Astrocyte (in vitro differentiated cells and primary cell): ENCODE data around the gene NUBPL. TPM values are rescaled to one million over a fixed set of nuclear protein-coding genes. Genes with fewer than 3 reads are reported as not detected.

ENCODE experiments used
- DNase-seq: peaks from one replicate; pipeline ENCODE4 v3.0.0-alpha.2; 2010; ENCODE audit warnings: low read depth
- FAIRE-seq: peaks from 2 replicates; lab custom pipeline; 2011; peaks lifted over from hg19 to GRCh38; lab: Jason Lieb, UNC
- H2AFZ ChIP-seq: 2 replicates; pipeline ENCODE4 v1.6.0; 2012; ENCODE audit warnings: low read depth, low read length, inconsistent platforms
- H3K27ac ChIP-seq: 2 replicates; pipeline ENCODE4 v1.5.1; 2011; ENCODE audit warnings: low read depth, low read length, inconsistent platforms
- H3K27me3 ChIP-seq: 2 replicates; pipeline ENCODE4 v1.6.0; 2011; ENCODE audit warnings: low read length, inconsistent platforms; ENCODE audit not compliant: insufficient read depth
- H3K36me3 ChIP-seq: 2 replicates; pipeline ENCODE4 v1.5.1; 2011; ENCODE audit warnings: low read length, inconsistent platforms; ENCODE audit not compliant: insufficient read depth
- H3K4me1 ChIP-seq: 2 replicates; pipeline ENCODE4 v1.5.1; 2011; ENCODE audit warnings: low read length, inconsistent platforms; ENCODE audit not compliant: insufficient read depth
- H3K4me2 ChIP-seq: 2 replicates; pipeline ENCODE4 v1.6.0; 2012; ENCODE audit warnings: low read length, inconsistent platforms
- H3K4me3 ChIP-seq: 2 replicates; pipeline ENCODE4 v1.5.1; 2011; ENCODE audit warnings: low read depth, mild to moderate bottlenecking, low read length, inconsistent platforms; ENCODE audit not compliant: insufficient read depth
- H3K79me2 ChIP-seq: 2 replicates; pipeline ENCODE4 v1.6.0; 2012; ENCODE audit warnings: mild to moderate bottlenecking, low read length, inconsistent platforms; ENCODE audit not compliant: insufficient read depth
- H3K9ac ChIP-seq: 2 replicates; pipeline ENCODE4 v1.6.0; 2012; ENCODE audit warnings: mild to moderate bottlenecking, low read length, inconsistent platforms
- H3K9me3 ChIP-seq: 2 replicates; pipeline ENCODE4 v1.5.1; 2012; ENCODE audit warnings: low read depth, mild to moderate bottlenecking, low read length, inconsistent platforms; ENCODE audit not compliant: insufficient read depth
- H4K20me1 ChIP-seq: 2 replicates; pipeline ENCODE4 v1.6.0; 2012; ENCODE audit warnings: low read length, inconsistent platforms; ENCODE audit not compliant: insufficient read depth
- H3K27ac Mint-ChIP-seq: one replicate; pipeline ENCODE4 v1.8.0; 2021; ENCODE audit warnings: mild to moderate bottlenecking, mixed read lengths; ENCODE audit not compliant: unreplicated experiment
- H3K27me3 Mint-ChIP-seq: one replicate; pipeline ENCODE4 v1.8.0; 2021; ENCODE audit warnings: low read depth, mixed read lengths; ENCODE audit not compliant: unreplicated experiment
- H3K36me3 Mint-ChIP-seq: one replicate; pipeline ENCODE4 v1.8.0; 2021; ENCODE audit warnings: low read depth, mixed read lengths; ENCODE audit not compliant: unreplicated experiment
- H3K4me1 Mint-ChIP-seq: one replicate; pipeline ENCODE4 v1.8.0; 2021; ENCODE audit warnings: low read depth, mixed read lengths; ENCODE audit not compliant: unreplicated experiment
- H3K4me3 Mint-ChIP-seq: one replicate; pipeline ENCODE4 v1.8.0; 2021; ENCODE audit warnings: mild to moderate bottlenecking, moderate library complexity, mixed read lengths; ENCODE audit not compliant: unreplicated experiment
- H3K9me3 Mint-ChIP-seq: one replicate; pipeline ENCODE4 v1.8.0; 2021; ENCODE audit warnings: mild to moderate bottlenecking, mixed read lengths; ENCODE audit not compliant: unreplicated experiment
- CTCF ChIP-seq: IDR thresholded peaks from 2 replicates; pipeline ENCODE4 v1.5.1; 2011; ENCODE audit warnings: low read depth, mild to moderate bottlenecking, inconsistent platforms, low read length, moderate library complexity; ENCODE audit not compliant: insufficient read depth
- EZH2 ChIP-seq: IDR thresholded peaks from 2 replicates; pipeline ENCODE4 v1.6.1; 2012; ENCODE audit warnings: mild to moderate bottlenecking, low read length, inconsistent platforms; ENCODE audit not compliant: insufficient read depth
- total RNA-seq: library from RNA; stranded (reverse); gene quantifications from 2 replicates; pipeline ENCODE4 v1.2.1, GENCODE V29; 2021

The NUBPL gene
- total RNA-seq, 1 donor from 2014 or later, result 9.0 TPM

DNA sequence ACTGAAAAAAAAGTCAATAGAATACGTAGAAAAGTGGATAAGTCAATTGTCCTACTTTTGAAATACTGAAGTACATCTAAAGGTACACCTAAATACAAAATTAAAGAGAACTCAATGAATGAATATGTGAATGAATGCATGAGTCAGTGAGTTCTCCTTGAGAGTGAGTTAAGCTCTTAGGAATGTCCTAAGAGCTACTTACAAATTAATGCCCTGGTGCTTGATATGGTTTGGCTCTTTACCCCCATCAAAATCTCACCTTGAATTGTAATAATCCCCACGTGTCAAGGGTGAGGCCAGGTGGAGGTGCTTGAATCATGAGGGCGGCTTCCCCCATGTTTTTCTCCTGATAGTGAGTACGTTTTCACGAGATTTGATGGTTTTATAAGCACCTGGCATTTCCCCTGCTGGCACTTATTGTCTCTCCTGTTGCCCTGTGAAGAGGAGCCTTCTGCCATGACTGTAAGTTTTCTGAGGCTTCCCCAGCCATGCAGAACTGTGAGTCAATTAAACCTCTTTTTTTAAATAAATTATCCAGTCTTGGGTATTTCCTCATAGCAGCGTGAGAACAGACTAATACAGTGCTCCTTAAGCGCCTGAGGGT is 323.7 kb downstream of the NUBPL start:
- peak overlapping the region; percentile 87 for H3K27ac Mint-ChIP-seq
- H3K9ac ChIP-seq, result no peak overlapping the region
- no peak overlapping the region for H2AFZ ChIP-seq
- TF ChIP-seq EZH2, result no peak
- TF ChIP-seq CTCF, result no peak
- H3K4me1 Mint-ChIP-seq, result peaks cover 57% of the 10 kb centered on the region
- H3K27me3 Mint-ChIP-seq, result no peaks in the 10 kb centered on the region
- no peaks in the 10 kb centered on the region for H3K9me3 Mint-ChIP-seq
- FAIRE-seq (peak; percentile 29), DNase-seq (peak; percentile 59)
- H3K4me1 ChIP-seq, result peaks cover 33% of the 10 kb centered on the region
- H4K20me1 ChIP-seq, result no peaks in the 10 kb centered on the region
- H3K9me3 ChIP-seq, result no peaks in the 10 kb centered on the region
- H3K4me3 ChIP-seq, result no peak overlapping the region
- H3K27ac ChIP-seq, result no peak overlapping the region
- peaks cover 2% of the 10 kb centered on the region for H3K36me3 Mint-ChIP-seq
- H3K4me2 ChIP-seq, result no peak overlapping the region
- H3K4me3 Mint-ChIP-seq, result no peak overlapping the region
- no peaks in the 10 kb centered on the region for H3K27me3 ChIP-seq
- no peaks in the 10 kb centered on the region for H3K36me3 ChIP-seq
- H3K79me2 ChIP-seq, result no peaks in the 10 kb centered on the region

DNA sequence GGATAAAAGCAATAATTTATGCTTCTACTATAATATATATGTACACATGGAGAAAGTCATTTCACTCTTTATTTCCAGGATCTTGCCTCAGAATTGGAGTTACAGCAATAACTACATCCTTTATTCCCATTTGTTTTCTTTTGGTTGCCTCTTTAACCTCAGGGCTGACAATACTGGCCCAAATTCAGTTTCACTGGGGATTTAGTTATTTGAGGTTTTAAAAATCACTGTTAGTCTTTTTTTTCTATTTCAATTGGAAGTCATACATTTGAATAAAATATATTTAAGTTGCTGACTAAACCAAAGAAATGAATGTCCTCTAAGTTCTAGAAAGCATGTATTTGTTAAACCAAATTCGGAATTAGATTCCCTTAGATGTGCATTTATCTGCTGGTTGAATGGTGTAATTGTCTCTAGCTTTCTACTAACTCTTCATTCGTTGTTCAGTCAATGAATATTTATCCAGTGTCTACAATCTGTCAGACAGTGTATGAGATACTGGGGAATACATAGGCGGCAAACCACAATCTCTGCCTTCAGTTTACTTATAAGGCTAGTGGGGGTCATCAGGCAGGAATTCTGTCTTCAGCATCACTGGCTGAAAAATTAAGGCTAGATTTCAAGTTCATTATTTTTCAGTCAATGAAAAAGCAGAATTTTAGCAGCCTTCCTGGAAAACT is 325.1 kb downstream of the NUBPL start:
- no peaks in the 10 kb centered on the region for H3K79me2 ChIP-seq
- no peaks in the 10 kb centered on the region for H3K27me3 Mint-ChIP-seq
- no peaks in the 10 kb centered on the region for H3K27me3 ChIP-seq
- no peak for TF ChIP-seq EZH2
- no peak for TF ChIP-seq CTCF
- H3K27ac ChIP-seq, result no peak overlapping the region
- H3K4me1 ChIP-seq, result peaks cover 24% of the 10 kb centered on the region
- H4K20me1 ChIP-seq, result no peaks in the 10 kb centered on the region
- H3K27ac Mint-ChIP-seq, result peak overlapping the region; percentile 59
- peaks cover 2% of the 10 kb centered on the region for H3K36me3 Mint-ChIP-seq
- H3K4me2 ChIP-seq, result no peak overlapping the region
- H3K9me3 Mint-ChIP-seq, result no peaks in the 10 kb centered on the region
- no peak overlapping the region for H3K4me3 Mint-ChIP-seq
- no peaks in the 10 kb centered on the region for H3K36me3 ChIP-seq
- FAIRE-seq (no peak), DNase-seq (peak; percentile 51)
- no peak overlapping the region for H3K4me3 ChIP-seq
- H3K4me1 Mint-ChIP-seq, result peaks cover 48% of the 10 kb centered on the region
- H2AFZ ChIP-seq, result no peak overlapping the region
- no peak overlapping the region for H3K9ac ChIP-seq
- H3K9me3 ChIP-seq, result no peaks in the 10 kb centered on the region

- no peak for FAIRE-seq
- Mint-ChIP-seq H3K36me3 (no peaks in the 10 kb centered on the region), H3K4me1 (peaks cover 44% of the 10 kb centered on the region), H3K27me3 (no peaks in the 10 kb centered on the region), H3K4me3 (no peak overlapping the region), H3K9me3 (no peaks in the 10 kb centered on the region), H3K27ac (no peak overlapping the region)
- H3K27me3 ChIP-seq, result no peaks in the 10 kb centered on the region
- peaks cover 16% of the 10 kb centered on the region for H3K4me1 ChIP-seq
- no peak overlapping the region for H3K4me2 ChIP-seq
- no peaks in the 10 kb centered on the region for H4K20me1 ChIP-seq
- no peak overlapping the region for H3K4me3 ChIP-seq
- no peaks in the 10 kb centered on the region for H3K9me3 ChIP-seq
- no peak for DNase-seq
- H2AFZ ChIP-seq, result no peak overlapping the region
- TF ChIP-seq EZH2, result no peak
- no peak for TF ChIP-seq CTCF
- H3K79me2 ChIP-seq, result no peaks in the 10 kb centered on the region
- no peaks in the 10 kb centered on the region for H3K36me3 ChIP-seq
- H3K27ac ChIP-seq, result no peak overlapping the region
- no peak overlapping the region for H3K9ac ChIP-seq
These were observed 326.9 kb downstream of the NUBPL start for GRCh38 chr14:31887929-31888580.
